Ectodermal cell (in vitro differentiated cells): Measurements from ENCODE around the gene RAC2.

Experiments
- H3K27ac ChIP-seq: 2 replicates; pipeline ENCODE4 v1.7.0; 2013; ENCODE audit warnings: mild to moderate bottlenecking, low read depth, low read length; ENCODE audit not compliant: insufficient read depth, poor library complexity, severe bottlenecking
- H3K27me3 ChIP-seq: 2 replicates; pipeline ENCODE4 v1.7.0; 2013; ENCODE audit warnings: mild to moderate bottlenecking, low read length; ENCODE audit not compliant: insufficient read depth, control insufficient read depth, poor library complexity, severe bottlenecking
- H3K36me3 ChIP-seq: one replicate; pipeline ENCODE4 v1.7.0; 2013; ENCODE audit warnings: low read length; ENCODE audit not compliant: control insufficient read depth, insufficient read depth
- H3K4me1 ChIP-seq: one replicate; pipeline ENCODE4 v1.7.0; 2013; ENCODE audit warnings: low read length; ENCODE audit not compliant: control insufficient read depth, insufficient read depth
- H3K4me3 ChIP-seq: 2 replicates; pipeline ENCODE4 v1.7.0; 2013; ENCODE audit warnings: low read depth, low read length, control low read depth; ENCODE audit not compliant: insufficient read depth
- H3K9me3 ChIP-seq: 2 replicates; pipeline ENCODE4 v1.7.0; 2013; ENCODE audit warnings: mild to moderate bottlenecking, low read length, moderate library complexity; ENCODE audit not compliant: control insufficient read depth
- WGBS, 2 experiments: methylation state at CpG; one replicate each; pipeline ENCODE4 v1.1.7; 2013; ENCODE audit warnings: missing lambda C conversion rate in 2 of 2; 5-methylcytosine and 5-hydroxymethylcytosine counted together

The RAC2 gene

GRCh38 chr22:37218771-37219411 lies 25.2 kb downstream of the RAC2 start:
- Histone ChIP-seq H3K4me1 (peaks cover 3% of the 10 kb centered on the region), H3K4me3 (no peak overlapping the region), H3K9me3 (no peaks in the 10 kb centered on the region), H3K36me3 (no peaks in the 10 kb centered on the region), H3K27ac (no peak overlapping the region), H3K27me3 (no peaks in the 10 kb centered on the region)
- 83 to 87% methylated on average over 7 of the region's 7 CpGs for WGBS, 2 experiments

GRCh38 chr22:37218399-37218770 lies 25.7 kb downstream of the RAC2 start:
- Histone ChIP-seq H3K36me3 (no peaks in the 10 kb centered on the region), H3K4me3 (no peak overlapping the region), H3K9me3 (no peaks in the 10 kb centered on the region), H3K4me1 (peaks cover 3% of the 10 kb centered on the region), H3K27ac (no peak overlapping the region), H3K27me3 (no peaks in the 10 kb centered on the region)
- WGBS, 2 experiments: 87 to 93% methylated on average over 6 of the region's 6 CpGs

GRCh38 chr22:37215890-37216289 lies 28.2 kb downstream of the RAC2 start:
- Histone ChIP-seq H3K4me3 (no peak overlapping the region), H3K36me3 (no peaks in the 10 kb centered on the region), H3K4me1 (peaks cover 18% of the 10 kb centered on the region), H3K27ac (no peak overlapping the region), H3K9me3 (no peaks in the 10 kb centered on the region), H3K27me3 (no peaks in the 10 kb centered on the region)
- WGBS, 2 experiments: 86 to 91% methylated on average over 7 to 8 of the region's 9 CpGs

- Histone ChIP-seq H3K36me3 (no peaks in the 10 kb centered on the region), H3K9me3 (no peaks in the 10 kb centered on the region), H3K4me1 (peaks cover 18% of the 10 kb centered on the region), H3K27ac (no peak overlapping the region), H3K4me3 (no peak overlapping the region), H3K27me3 (no peaks in the 10 kb centered on the region)
- WGBS, 2 experiments: 85 to 86% methylated on average over 13 of the region's 13 CpGs
These were observed 29.4 kb downstream of the RAC2 start for GRCh38 chr22:37214731-37215030.

GRCh38 chr22:37213941-37214730 lies 29.9 kb downstream of the RAC2 start:
- no peaks in the 10 kb centered on the region for H3K27me3 ChIP-seq
- 83 to 90% methylated on average over 13 of the region's 13 CpGs for WGBS, 2 experiments
- H3K9me3 ChIP-seq: no peaks in the 10 kb centered on the region
- H3K4me3 ChIP-seq: no peak overlapping the region
- peaks cover 18% of the 10 kb centered on the region for H3K4me1 ChIP-seq
- no peaks in the 10 kb centered on the region for H3K36me3 ChIP-seq
- no peak overlapping the region for H3K27ac ChIP-seq

GRCh38 chr22:37213218-37213855 lies 30.7 kb downstream of the RAC2 start:
- no peaks in the 10 kb centered on the region for H3K9me3 ChIP-seq
- H3K27ac ChIP-seq: no peak overlapping the region
- H3K27me3 ChIP-seq: no peaks in the 10 kb centered on the region
- 93 to 95% methylated on average over 18 of the region's 18 CpGs for WGBS, 2 experiments
- H3K36me3 ChIP-seq: no peaks in the 10 kb centered on the region
- no peak overlapping the region for H3K4me3 ChIP-seq
- peaks cover 18% of the 10 kb centered on the region for H3K4me1 ChIP-seq

GRCh38 chr22:37212174-37212906 lies 31.7 kb downstream of the RAC2 start, which contains the start of gene SSTR3:
Gene SSTR3 (minus strand): TSS chr22:37212477. CDS start chr22:37207803, 4,674 bp downstream.
- Histone ChIP-seq H3K27ac (no peak within 1 kb of the TSS), H3K9me3 (no peaks in the 10 kb centered on the region), H3K27me3 (no peaks in the 10 kb centered on the region), H3K4me1 (peaks cover 18% of the 10 kb centered on the region), H3K4me3 (no peak within 1 kb of the TSS), H3K36me3 (no peaks in the 10 kb centered on the region)
- 16 to 19% methylated on average over 23 of the region's 23 CpGs for WGBS, 2 experiments

GRCh38 chr22:37211866-37212173 lies 32.2 kb downstream of the RAC2 start:
- H3K4me1 ChIP-seq: peaks cover 18% of the 10 kb centered on the region
- no peaks in the 10 kb centered on the region for H3K36me3 ChIP-seq
- no peak overlapping the region for H3K4me3 ChIP-seq
- H3K27me3 ChIP-seq: no peaks in the 10 kb centered on the region
- no peak overlapping the region for H3K27ac ChIP-seq
- no peaks in the 10 kb centered on the region for H3K9me3 ChIP-seq
- WGBS, 2 experiments: 83 to 87% methylated on average over 6 of the region's 6 CpGs

GRCh38 chr22:37211075-37211865 lies 32.8 kb downstream of the RAC2 start:
- Histone ChIP-seq H3K27me3 (no peaks in the 10 kb centered on the region), H3K27ac (no peak overlapping the region), H3K4me3 (no peak overlapping the region), H3K36me3 (no peaks in the 10 kb centered on the region), H3K4me1 (peaks cover 18% of the 10 kb centered on the region), H3K9me3 (no peaks in the 10 kb centered on the region)
- 90 to 92% methylated on average over 24 of the region's 24 CpGs for WGBS, 2 experiments
